GM19463 (cell line): ENCODE measurements around the gene MSLN.
"Not testable (repeated sequence)": the region's sequence is repeated elsewhere in the genome, so short reads cannot be mapped to it uniquely, and the experiment has no call there.

Source experiments
- ATAC-seq: cut with Tn5 transposase; IDR thresholded peaks from one replicate; pipeline ENCODE4 v1.9.1; 2021; ENCODE audit warnings: mild to moderate bottlenecking, moderate library complexity; ENCODE audit not compliant: unreplicated experiment

The MSLN gene

GRCh38 chr16:754121-754607 is 6.4 kb upstream of the MSLN start:
- not testable (repeated sequence) for ATAC-seq

GRCh38 chr16:754656-755055 is 5.9 kb upstream of the MSLN start:
- ATAC-seq = no peak

- no peak for ATAC-seq
These were observed 4.1 kb upstream of the MSLN start for GRCh38 chr16:756428-756827.

- ATAC-seq = no peak
These were observed 1.2 kb upstream of the MSLN start for GRCh38 chr16:759110-759910.

GRCh38 chr16:760065-760464 is 469 bp upstream of the MSLN start:
- no peak for ATAC-seq

- no peak for ATAC-seq
These were observed 1.3 kb downstream of the MSLN start for GRCh38 chr16:761625-762513.

GRCh38 chr16:762595-763268 is 2.2 kb downstream of the MSLN start:
- no peak for ATAC-seq

- no peak for ATAC-seq
These were observed 3.0 kb downstream of the MSLN start for GRCh38 chr16:763369-764183.

GRCh38 chr16:764184-764750 is 3.7 kb downstream of the MSLN start:
- ATAC-seq = no peak

GRCh38 chr16:764848-765487 is 4.4 kb downstream of the MSLN start:
- no peak for ATAC-seq

- ATAC-seq = no peak
These were observed 4.9 kb downstream of the MSLN start for GRCh38 chr16:765488-765865.

- ATAC-seq = no peak
These were observed 5.7 kb downstream of the MSLN start for GRCh38 chr16:766008-766819.

- ATAC-seq = no peak
These were observed 6.5 kb downstream of the MSLN start for GRCh38 chr16:766820-767640.

- no peak for ATAC-seq
These were observed 7.3 kb downstream of the MSLN start for GRCh38 chr16:767743-768235.

- no peak for ATAC-seq
These were observed 7.9 kb downstream of the MSLN start for GRCh38 chr16:768428-768827.

GRCh38 chr16:769184-769784 is 8.8 kb downstream of the MSLN start:
- ATAC-seq = no peak

GRCh38 chr16:769934-770333 is 9.4 kb downstream of the MSLN start:
- ATAC-seq = no peak
